ENCODE data around the gene CLASP2.

DNA sequence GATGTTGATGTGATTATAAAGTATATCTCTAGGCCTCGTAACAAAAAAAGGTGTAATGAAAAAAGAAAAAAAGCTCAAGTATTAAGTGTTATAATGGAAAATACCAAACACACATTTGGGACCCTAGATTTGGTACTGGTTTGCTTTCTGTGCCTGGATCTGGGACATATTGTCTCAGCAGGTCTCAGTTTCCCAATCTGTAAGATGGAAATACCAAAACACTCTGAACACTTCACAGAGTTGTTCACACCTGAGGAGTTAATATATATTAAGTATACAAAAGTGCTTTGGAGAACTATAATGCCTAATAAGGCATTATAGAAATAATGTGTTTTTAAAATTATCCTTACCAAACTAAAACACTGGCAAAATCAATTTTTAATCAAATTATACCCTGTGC lies 60.0 kb downstream of the CLASP2 start:
- TF ChIP-seq, protein P1, sequence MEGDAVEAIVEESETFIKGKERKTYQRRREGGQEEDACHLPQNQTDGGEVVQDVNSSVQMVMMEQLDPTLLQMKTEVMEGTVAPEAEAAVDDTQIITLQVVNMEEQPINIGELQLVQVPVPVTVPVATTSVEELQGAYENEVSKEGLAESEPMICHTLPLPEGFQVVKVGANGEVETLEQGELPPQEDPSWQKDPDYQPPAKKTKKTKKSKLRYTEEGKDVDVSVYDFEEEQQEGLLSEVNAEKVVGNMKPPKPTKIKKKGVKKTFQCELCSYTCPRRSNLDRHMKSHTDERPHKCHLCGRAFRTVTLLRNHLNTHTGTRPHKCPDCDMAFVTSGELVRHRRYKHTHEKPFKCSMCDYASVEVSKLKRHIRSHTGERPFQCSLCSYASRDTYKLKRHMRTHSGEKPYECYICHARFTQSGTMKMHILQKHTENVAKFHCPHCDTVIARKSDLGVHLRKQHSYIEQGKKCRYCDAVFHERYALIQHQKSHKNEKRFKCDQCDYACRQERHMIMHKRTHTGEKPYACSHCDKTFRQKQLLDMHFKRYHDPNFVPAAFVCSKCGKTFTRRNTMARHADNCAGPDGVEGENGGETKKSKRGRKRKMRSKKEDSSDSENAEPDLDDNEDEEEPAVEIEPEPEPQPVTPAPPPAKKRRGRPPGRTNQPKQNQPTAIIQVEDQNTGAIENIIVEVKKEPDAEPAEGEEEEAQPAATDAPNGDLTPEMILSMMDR (conservative IDR thresholded peaks at IDR 0.05; ENCODE audit: low read length): no peak
- no peak for TF ChIP-seq EZH2phosphoT487 (IDR thresholded peaks at IDR 0.05; ENCODE audit: borderline replicate concordance)

Measured in Loucy (cell line).